Measurements from ENCODE around the gene NKD2. TPM values are rescaled to one million over a fixed set of nuclear protein-coding genes. Genes with fewer than 3 reads are reported as not detected.

NKD2 gene
- total and polyA plus RNA-seq, 9 of the 15 experiments (the other 6 are each of a cell fraction or from before 2014, with no cell fraction given): 0.09 to 0.64 (median 0.27) TPM; not detected in 5

GRCh38 chr5:1020452-1020961 is 11.9 kb downstream of the NKD2 start:
- ATAC-seq (peak; percentile 39; the same call in 2 of the 3 replicates), FAIRE-seq (no peak), DNase-seq (ENCODE audit: extremely low read depth in 1 of 4, low spot score in 3 of 4) (no peak)
- intact Hi-C loops (cut with micrococcal nuclease): no loop called here
- Histone ChIP-seq H3K4me1 (replicated peaks in 1 of 2; ENCODE audit: control insufficient read depth in 2 of 2, insufficient read depth in 2 of 2, low read length in 2 of 2) (no peaks in the 10 kb centered on the region; a peak in 2 of 5 replicates), H3K9ac (ENCODE audit: insufficient read depth in 1 of 2, low read depth in 2 of 2, low read length in 2 of 2) (no peak overlapping the region), H3K4me2 (ENCODE audit: insufficient read depth, low read length) (no peak overlapping the region), H3K4me3 (no peak overlapping the region), H3K9me1 (ENCODE audit: control insufficient read depth, insufficient read depth, low read length) (no peaks in the 10 kb centered on the region), H2AFZ (ENCODE audit: low read depth, low read length) (no peak overlapping the region), H3K9me3 (replicated peaks; ENCODE audit: control insufficient read depth, insufficient read depth, low read depth, low read length) (no peaks in the 10 kb centered on the region), H3K27ac (ENCODE audit: extremely low read depth, low read depth, low read length) (no peak overlapping the region), H3K27me3 (ENCODE audit: control insufficient read depth in 2 of 2, insufficient read depth in 2 of 2, low read length in 2 of 2) (peaks cover 42 to 54% of the 10 kb centered on the region in 2 experiments), H4K20me1 (replicated peaks; ENCODE audit: control insufficient read depth, insufficient read depth, low read length) (peaks cover 41% of the 10 kb centered on the region), H3K36me3 (ENCODE audit: control insufficient read depth, insufficient read depth, low read length) (no peaks in the 10 kb centered on the region), H3K79me2 (ENCODE audit: control insufficient read depth, insufficient read depth, low read length) (no peaks in the 10 kb centered on the region)
- no TSS peak for BruUV-seq (replicated peaks)
- ChIA-PET CTCF (ENCODE audit: low intra/inter-chr PET ratio) (no interaction called here), POLR2A (interaction anchor here (2.3 kb wide), 1 partner anchor 13 kb away, joined by 10 read pairs; the partner anchor contains the start of gene NKD2)
- TF ChIP-seq ZNF384 (IDR thresholded peaks at IDR 0.05; ENCODE audit: low read depth, low read length): 0 out of 2 replicates have a peak, but pooled peaks have one; percentile 19
- TF ChIP-seq, protein P1, sequence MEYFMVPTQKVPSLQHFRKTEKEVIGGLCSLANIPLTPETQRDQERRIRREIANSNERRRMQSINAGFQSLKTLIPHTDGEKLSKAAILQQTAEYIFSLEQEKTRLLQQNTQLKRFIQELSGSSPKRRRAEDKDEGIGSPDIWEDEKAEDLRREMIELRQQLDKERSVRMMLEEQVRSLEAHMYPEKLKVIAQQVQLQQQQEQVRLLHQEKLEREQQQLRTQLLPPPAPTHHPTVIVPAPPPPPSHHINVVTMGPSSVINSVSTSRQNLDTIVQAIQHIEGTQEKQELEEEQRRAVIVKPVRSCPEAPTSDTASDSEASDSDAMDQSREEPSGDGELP (CRISPR knock-in tag; IDR thresholded peaks at IDR 0.05; ENCODE audit: borderline replicate concordance): no peak
- TF ChIP-seq, protein P2, sequence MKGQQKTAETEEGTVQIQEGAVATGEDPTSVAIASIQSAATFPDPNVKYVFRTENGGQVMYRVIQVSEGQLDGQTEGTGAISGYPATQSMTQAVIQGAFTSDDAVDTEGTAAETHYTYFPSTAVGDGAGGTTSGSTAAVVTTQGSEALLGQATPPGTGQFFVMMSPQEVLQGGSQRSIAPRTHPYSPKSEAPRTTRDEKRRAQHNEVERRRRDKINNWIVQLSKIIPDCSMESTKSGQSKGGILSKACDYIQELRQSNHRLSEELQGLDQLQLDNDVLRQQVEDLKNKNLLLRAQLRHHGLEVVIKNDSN (CRISPR knock-in tag; IDR thresholded peaks at IDR 0.05): peak; percentile 60
- 4% methylated on average over 15 of the region's 16 CpGs for WGBS (ENCODE audit: insufficient coverage, low coverage, missing lambda C conversion rate)
- in situ Hi-C loops (cut with MboI): loop anchor here (10.0 kb wide), 1 partner anchor 124 kb away; no protein-coding TSS in a partner anchor

Data from K562 (cell line).